HCT116 (cell line): ENCODE results near the gene P2RX1. TPM values are rescaled to one million over a fixed set of nuclear protein-coding genes. Genes with fewer than 3 reads are reported as not detected.

Experiments used
- ATAC-seq: fragments of 200-7000 bp; cut with Tn5 transposase; 2 replicates; pipeline ENCODE4 v1.9.1; 2020; ENCODE audit warnings: mild to moderate bottlenecking, moderate library complexity
- BruUV-seq: library from RNA; stranded (reverse); fragments of 400-500 nt; replicated peaks from 2 replicates; lab custom pipeline; 2021; lab: Mats Ljungman, UMichigan
- CTCF ChIA-PET: fragments of 300-600 bp; sonication (Branson Sonifier 250); formaldehyde crosslinking; loops from one replicate; lab custom pipeline; 2021; ENCODE audit warnings: antibody characterized with exemption; lab: Charles Lee
- POLR2A ChIA-PET: fragments of 300-600, 350-600 bp; sonication (Branson Sonifier 250); formaldehyde crosslinking; loops from one replicate; lab custom pipeline; 2021; ENCODE audit warnings: antibody characterized with exemption; lab: Charles Lee
- RAD21 ChIA-PET, 2 experiments: fragments of 300-600 bp; sonication (Branson Sonifier 250); formaldehyde crosslinking; loops; one replicate each; lab custom pipeline; 2023; ENCODE audit warnings: low total read pairs in 2 of 2; ENCODE audit not compliant: uncharacterized antibody in 2 of 2, unreplicated experiment in 2 of 2, low non-redundant PET in 1 of 2; lab: Charles Lee
- DNase-seq: peaks from one replicate; pipeline ENCODE4 v3.0.0-alpha.2; 2010; ENCODE audit warnings: low read depth, low spot score
- H2AFZ ChIP-seq: fragments of 200-600 bp; shearing (Covaris generic), sonication (generic); 2 replicates; pipeline ENCODE4 v1.6.1; 2017; ENCODE audit warnings: low read depth, mixed run types, mixed read lengths, antibody characterized with exemption, low read length; ENCODE audit not compliant: poor library complexity, severe bottlenecking
- H3K27ac ChIP-seq: 2 replicates; pipeline ENCODE4 v1.5.1; 2012; ENCODE audit warnings: low read depth, low read length
- H3K27me3 ChIP-seq: fragments of 200-600 bp; sonication (generic); 2 replicates; pipeline ENCODE4 v1.6.1; 2016; ENCODE audit warnings: mixed run types, low read length, mixed read lengths; ENCODE audit not compliant: insufficient read depth
- H3K36me3 ChIP-seq, 2 experiments: fragments of 200-500 bp in 1 of 2; fragments of 200-600 bp in 1 of 2; sonication (Bioruptor generic) in 1 of 2; sonication (generic) in 1 of 2; 2 replicates each; pipeline versions ENCODE4 v1.5.1 to v1.6.1; 2014 to 2016; ENCODE audit warnings: low read length in 2 of 2, inconsistent platforms in 1 of 2, mixed read lengths in 1 of 2, mixed run types in 1 of 2; ENCODE audit not compliant: insufficient read depth in 2 of 2, control insufficient read depth in 1 of 2
- H3K4me1 ChIP-seq, 2 experiments: fragments of 200-600 bp in 1 of 2; sonication (generic) in 1 of 2; 2 replicates each; pipeline versions ENCODE4 v1.5.1 to v1.6.1; 2012 to 2017; ENCODE audit warnings: low read length in 2 of 2, inconsistent platforms in 1 of 2, mild to moderate bottlenecking in 1 of 2, mixed read lengths in 1 of 2, mixed run types in 1 of 2, moderate library complexity in 1 of 2; ENCODE audit not compliant: insufficient read depth in 2 of 2, control insufficient read depth in 1 of 2
- H3K4me2 ChIP-seq: fragments of 200-600 bp; sonication (generic); 2 replicates; pipeline ENCODE4 v1.6.1; 2017; ENCODE audit warnings: mixed run types, low read length, mixed read lengths
- H3K4me3 ChIP-seq, 2 experiments: fragments of 200-600 bp in 1 of 2; sonication (generic) in 1 of 2; replicated peaks in 1 of 2; 2 replicates each; pipeline ENCODE4 v1.5.1; 2011 to 2016; ENCODE audit warnings: low read length in 2 of 2, control low read depth in 1 of 2, low read depth in 1 of 2, mild to moderate bottlenecking in 1 of 2, mixed read lengths in 1 of 2, mixed run types in 1 of 2
- H3K79me2 ChIP-seq: fragments of 200-600 bp; sonication (generic); 2 replicates; pipeline ENCODE4 v1.6.1; 2017; ENCODE audit warnings: mild to moderate bottlenecking, mixed run types, low read length, moderate library complexity, mixed read lengths; ENCODE audit not compliant: insufficient read depth
- H3K9ac ChIP-seq: fragments of 200-600 bp; sonication (generic); 2 replicates; pipeline ENCODE4 v1.6.1; 2016; ENCODE audit warnings: low read length, mixed read lengths
- H3K9me2 ChIP-seq: fragments of 200-600 bp; sonication (generic), shearing (Covaris generic); 2 replicates; pipeline ENCODE4 v1.6.1; 2017; ENCODE audit warnings: mixed run types, mild to moderate bottlenecking, moderate library complexity; ENCODE audit not compliant: insufficient read depth
- H3K9me3 ChIP-seq, 2 experiments: fragments of 200-500 bp in 1 of 2; fragments of 200-600 bp in 1 of 2; sonication (Bioruptor generic) in 1 of 2; sonication (generic) in 1 of 2; 2 replicates each; pipeline ENCODE4 v1.6.1; 2014 to 2017; ENCODE audit warnings: low read length in 2 of 2, mixed read lengths in 2 of 2, inconsistent platforms in 1 of 2, low read depth in 1 of 2, mild to moderate bottlenecking in 1 of 2, mixed run types in 1 of 2, moderate library complexity in 1 of 2; ENCODE audit not compliant: control insufficient read depth in 1 of 2, insufficient read depth in 1 of 2
- H4K20me1 ChIP-seq: fragments of 200-600 bp; sonication (generic), shearing (Covaris generic); 2 replicates; pipeline ENCODE4 v1.6.1; 2017; ENCODE audit warnings: mixed run types, mild to moderate bottlenecking, moderate library complexity; ENCODE audit not compliant: insufficient read depth
- EZH2 ChIP-seq: fragments of 200-600 bp; sonication (generic); IDR thresholded peaks from 2 replicates; pipeline ENCODE4 v1.6.1; 2017; ENCODE audit warnings: antibody characterized with exemption, mixed run types
- POLR2A ChIP-seq: IDR thresholded peaks from 2 replicates; pipeline ENCODE4 v1.7.0; 2011; ENCODE audit warnings: borderline replicate concordance; ENCODE audit not compliant: insufficient read depth, insufficient read length; ENCODE audit errors: extremely low read depth
- POLR2AphosphoS5 ChIP-seq: IDR thresholded peaks from 2 replicates; pipeline ENCODE4 v1.6.1; 2011; ENCODE audit warnings: mild to moderate bottlenecking, low read depth, low read length, moderate library complexity
- intact Hi-C: fragments of 100-400 bp; cut with micrococcal nuclease; formaldehyde crosslinking; loops from 2 replicates; pipeline ENCODE4 v1.10.0; 2022
- total RNA-seq: library from RNA; stranded (reverse); gene quantifications from one replicate; pipeline ENCODE4 v1.2.1, GENCODE V29; 2021; ENCODE audit not compliant: unreplicated experiment
- TF ChIP-seq, protein P1 (sequence below): IDR thresholded peaks from 2 replicates; pipeline ENCODE4 v1.6.1; 2012; ENCODE audit warnings: low read depth

P2RX1 gene
- total RNA-seq, 1 experiment from 2014 or later = not detected

DNA sequence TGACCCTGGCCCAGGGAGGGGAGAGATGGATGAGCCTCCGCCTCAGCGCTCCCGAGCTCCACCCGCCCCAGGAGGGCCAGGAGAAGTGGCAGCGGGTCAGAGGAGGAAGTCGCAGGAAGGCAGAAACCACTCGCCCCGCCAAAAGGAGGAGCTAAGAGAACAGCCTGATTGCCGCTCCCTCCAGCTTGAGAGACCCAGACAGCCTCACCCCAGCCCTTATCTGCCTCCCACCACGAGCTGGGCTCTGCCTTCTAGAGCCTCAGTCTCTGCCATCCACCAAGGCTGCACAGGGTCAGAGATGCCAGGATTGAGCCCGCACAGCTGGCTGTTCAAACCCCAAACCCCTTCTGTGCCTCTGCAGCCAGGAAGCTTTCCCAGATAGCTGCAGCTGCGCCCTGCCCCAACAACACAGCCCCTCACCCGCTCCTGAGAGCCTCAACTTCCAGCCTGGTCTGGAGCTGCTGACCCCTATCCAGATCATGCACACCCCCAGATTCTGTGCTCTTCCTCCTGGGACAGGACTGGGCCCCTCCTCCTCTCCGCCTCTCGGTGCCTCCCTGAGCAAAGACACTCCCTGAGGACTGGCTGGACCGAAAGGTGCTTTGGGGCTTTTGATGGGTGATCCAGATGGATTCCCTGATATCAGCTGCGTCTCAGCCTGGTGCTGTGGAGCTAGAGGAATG is 49.0 kb upstream of the P2RX1 start:
- no peaks in the 10 kb centered on the region for H4K20me1 ChIP-seq
- ChIA-PET POLR2A (interaction anchor here (0.8 to 1.8 kb wide), 5 partner anchors 14 to 51 kb away, joined by 3 to 6 read pairs (median 3); no protein-coding TSS in a partner anchor), RAD21 (interaction anchor here (0.6 to 1.5 kb wide), 2 partner anchors 51 to 1026 kb away, joined by 6 to 7 read pairs; no protein-coding TSS in a partner anchor), CTCF (interaction anchor here (0.8 to 1.3 kb wide), 3 partner anchors 51 to 228 kb away, joined by 3 to 5 read pairs (median 3); partner anchors contain the start of gene NCBP3)
- intact Hi-C loops = no loop called here
- DNase-seq = peak; percentile 22
- no peak for TF ChIP-seq EZH2
- TF ChIP-seq, protein P1, sequence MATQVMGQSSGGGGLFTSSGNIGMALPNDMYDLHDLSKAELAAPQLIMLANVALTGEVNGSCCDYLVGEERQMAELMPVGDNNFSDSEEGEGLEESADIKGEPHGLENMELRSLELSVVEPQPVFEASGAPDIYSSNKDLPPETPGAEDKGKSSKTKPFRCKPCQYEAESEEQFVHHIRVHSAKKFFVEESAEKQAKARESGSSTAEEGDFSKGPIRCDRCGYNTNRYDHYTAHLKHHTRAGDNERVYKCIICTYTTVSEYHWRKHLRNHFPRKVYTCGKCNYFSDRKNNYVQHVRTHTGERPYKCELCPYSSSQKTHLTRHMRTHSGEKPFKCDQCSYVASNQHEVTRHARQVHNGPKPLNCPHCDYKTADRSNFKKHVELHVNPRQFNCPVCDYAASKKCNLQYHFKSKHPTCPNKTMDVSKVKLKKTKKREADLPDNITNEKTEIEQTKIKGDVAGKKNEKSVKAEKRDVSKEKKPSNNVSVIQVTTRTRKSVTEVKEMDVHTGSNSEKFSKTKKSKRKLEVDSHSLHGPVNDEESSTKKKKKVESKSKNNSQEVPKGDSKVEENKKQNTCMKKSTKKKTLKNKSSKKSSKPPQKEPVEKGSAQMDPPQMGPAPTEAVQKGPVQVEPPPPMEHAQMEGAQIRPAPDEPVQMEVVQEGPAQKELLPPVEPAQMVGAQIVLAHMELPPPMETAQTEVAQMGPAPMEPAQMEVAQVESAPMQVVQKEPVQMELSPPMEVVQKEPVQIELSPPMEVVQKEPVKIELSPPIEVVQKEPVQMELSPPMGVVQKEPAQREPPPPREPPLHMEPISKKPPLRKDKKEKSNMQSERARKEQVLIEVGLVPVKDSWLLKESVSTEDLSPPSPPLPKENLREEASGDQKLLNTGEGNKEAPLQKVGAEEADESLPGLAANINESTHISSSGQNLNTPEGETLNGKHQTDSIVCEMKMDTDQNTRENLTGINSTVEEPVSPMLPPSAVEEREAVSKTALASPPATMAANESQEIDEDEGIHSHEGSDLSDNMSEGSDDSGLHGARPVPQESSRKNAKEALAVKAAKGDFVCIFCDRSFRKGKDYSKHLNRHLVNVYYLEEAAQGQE = no peak
- peak; percentile 65 for TF ChIP-seq POLR2A
- TF ChIP-seq POLR2AphosphoS5 = peak; percentile 69
- no peaks in the 10 kb centered on the region for H3K9me2 ChIP-seq
- no peaks in the 10 kb centered on the region for H3K36me3 ChIP-seq
- peak overlapping the region; percentile 37 for H3K9ac ChIP-seq
- no peaks in the 10 kb centered on the region for H3K27me3 ChIP-seq
- peak; percentile 81 for ATAC-seq
- H2AFZ ChIP-seq = peak overlapping the region; percentile 97
- peak overlapping the region; percentile 53 to 69 for H3K4me3 ChIP-seq
- peak overlapping the region; percentile 80 for H3K27ac ChIP-seq
- peaks cover 11 to 26% of the 10 kb centered on the region in 2 experiments; a peak in 3 of 4 replicates for H3K4me1 ChIP-seq
- H3K4me2 ChIP-seq = peak overlapping the region; percentile 98
- no peaks in the 10 kb centered on the region for H3K79me2 ChIP-seq
- BruUV-seq = no TSS peak
- no peaks in the 10 kb centered on the region for H3K9me3 ChIP-seq
